Jurkat, Clone E6-1 (cell line): ENCODE data around the gene CCDC47.
"Not testable (repeated sequence)": the region's sequence is repeated elsewhere in the genome, so short reads cannot be mapped to it uniquely, and the experiment has no call there.

Experiments used
- DNase-seq: peaks from one replicate; pipeline ENCODE4 v3.0.0-alpha.2; 2011; ENCODE audit warnings: low read depth, low spot score
- H3K4me3 ChIP-seq: 2 replicates; pipeline ENCODE4 v1.5.1; 2011; ENCODE audit warnings: mild to moderate bottlenecking, low read length, control low read depth, moderate library complexity

Gene CCDC47

DNA sequence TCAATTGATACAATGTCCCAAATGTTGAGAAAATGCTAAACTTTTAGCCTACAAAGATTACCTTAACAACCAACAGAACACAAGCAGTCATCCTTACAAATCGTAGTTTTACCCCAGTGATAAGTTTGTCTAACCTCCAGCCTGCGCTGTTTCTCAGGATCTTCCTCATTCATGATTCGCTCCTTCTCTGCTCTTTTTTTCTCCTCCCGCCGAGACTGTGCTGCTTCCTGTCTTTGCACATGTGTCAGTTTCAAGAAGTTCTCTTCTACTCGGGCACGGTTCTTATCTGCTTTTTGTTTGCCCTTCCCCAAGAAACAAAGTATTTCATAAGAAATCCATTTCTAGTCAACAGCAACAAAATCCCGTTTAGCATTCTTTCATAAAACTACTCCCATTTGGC is 21.6 kb downstream of the CCDC47 start:
- no peak for DNase-seq

DNA sequence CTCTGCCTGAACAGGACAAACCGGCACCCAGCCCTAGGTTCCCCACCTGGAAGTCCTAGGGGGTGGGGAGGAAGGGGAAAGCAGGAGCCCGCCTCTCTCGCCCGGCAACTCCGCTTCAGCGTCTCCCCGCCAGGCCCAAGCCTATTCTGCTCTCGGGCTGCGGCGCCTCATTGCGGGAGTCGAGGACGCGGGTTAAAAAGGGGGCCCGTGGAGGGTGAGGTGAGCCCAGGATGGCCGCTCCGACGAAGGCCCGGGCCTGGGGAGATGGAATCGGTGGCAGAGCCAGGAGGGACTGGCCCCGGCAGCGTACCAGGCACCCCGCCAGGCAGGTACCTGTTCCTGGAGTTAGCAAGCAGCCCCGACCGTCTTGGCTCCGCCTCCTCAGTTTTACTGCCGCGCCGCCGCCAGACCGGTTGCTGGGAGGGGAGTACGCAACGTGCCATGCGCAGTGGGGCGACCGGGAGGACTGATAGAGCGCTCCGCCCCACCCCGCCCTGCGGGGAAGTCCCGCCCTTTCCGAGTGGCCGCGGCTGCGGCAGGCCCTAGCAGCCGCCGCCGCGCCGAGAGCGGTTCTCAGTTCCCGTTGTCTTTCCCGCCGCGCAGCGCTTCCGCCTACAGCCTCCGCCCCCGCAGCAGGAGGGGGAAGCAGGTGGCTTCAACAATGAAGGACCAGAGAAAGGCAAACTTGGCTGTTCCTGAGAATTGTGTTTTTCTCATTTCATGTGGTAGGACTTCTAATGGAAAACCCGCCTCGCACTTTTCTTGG is 31.8 kb downstream of the CCDC47 start, which contains the start of gene STRADA:
TSS of gene STRADA (minus strand) at position 392 of the 766 bp plus-strand sequence. CDS start 13,430 bp downstream, outside the sequence.
- H3K4me3 ChIP-seq: peak within 1 kb of the TSS; percentile 85
- DNase-seq: peak; percentile 98

More for the DNA sequence above, 21.6 kb downstream of the CCDC47 start:
- H3K4me3 ChIP-seq: no peak overlapping the region

DNA sequence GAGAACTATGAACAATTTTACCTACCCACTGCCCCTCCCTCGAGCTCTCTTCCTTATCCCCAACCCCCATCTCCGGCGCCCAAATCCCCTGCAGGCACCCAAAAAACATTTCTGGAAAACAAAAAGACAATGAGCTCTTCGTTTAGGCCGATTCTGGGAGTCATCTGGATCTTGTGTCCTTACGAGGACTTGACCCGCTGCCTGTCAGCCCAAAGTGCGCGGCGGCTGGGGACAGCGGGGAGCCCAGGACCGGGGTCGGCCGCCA is 32.3 kb downstream of the CCDC47 start:
- H3K4me3 ChIP-seq: peak overlapping the region; percentile 85
- no peak for DNase-seq

DNA sequence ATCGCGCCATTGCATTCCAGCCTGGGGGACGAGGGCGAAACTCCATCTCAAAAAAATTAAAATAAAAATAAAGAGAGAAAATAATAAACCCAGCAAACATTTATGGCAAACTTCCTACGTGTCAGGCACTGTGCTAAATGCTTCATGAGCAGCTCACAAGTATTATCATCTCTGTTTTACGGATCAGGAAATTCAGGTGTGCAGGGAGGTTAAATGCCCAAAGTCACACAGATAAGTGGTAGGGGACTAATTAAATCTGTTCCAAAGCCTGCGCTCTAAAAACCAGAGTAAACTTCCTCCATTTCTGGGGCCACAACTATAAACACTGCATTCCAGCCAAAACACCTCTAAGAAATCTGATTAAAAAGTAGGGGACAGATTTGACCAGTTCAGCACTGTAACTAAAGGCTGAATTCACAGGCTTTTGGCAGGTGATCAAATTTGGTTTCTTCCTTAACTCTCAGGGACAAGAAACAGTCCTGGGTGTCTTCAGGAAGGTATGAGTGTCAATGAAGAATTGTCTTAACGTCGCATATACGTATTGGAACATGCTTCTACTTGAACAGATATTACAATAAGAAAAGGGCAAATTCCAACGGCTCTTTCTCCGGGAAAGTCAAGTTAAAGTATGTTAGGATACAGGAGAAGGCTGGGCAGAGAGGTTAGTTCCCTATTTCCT is 32.8 kb downstream of the CCDC47 start:
- peak overlapping the region; percentile 85 for H3K4me3 ChIP-seq
- no peak for DNase-seq

DNA sequence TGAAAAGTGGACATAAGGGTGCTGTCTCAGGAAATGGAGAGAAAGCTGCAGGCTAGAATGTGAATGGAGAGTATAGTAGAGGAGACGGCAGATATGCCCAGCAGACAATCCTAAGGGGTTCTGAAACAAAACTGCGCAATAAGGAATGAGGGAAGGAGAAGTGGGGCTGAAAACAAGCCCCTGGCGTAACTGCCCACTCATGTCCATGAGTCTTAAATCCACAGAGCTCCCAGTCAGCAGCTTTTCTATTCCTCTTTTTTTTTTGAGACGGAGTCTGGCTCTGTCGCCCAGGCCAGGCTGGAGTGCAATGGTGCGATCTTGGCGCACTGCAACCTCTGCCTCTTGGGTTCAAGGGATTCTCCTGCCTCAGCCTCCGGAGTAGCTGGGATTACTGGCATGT is 37.7 kb downstream of the CCDC47 start:
- DNase-seq: no peak
- no peak overlapping the region for H3K4me3 ChIP-seq

DNA sequence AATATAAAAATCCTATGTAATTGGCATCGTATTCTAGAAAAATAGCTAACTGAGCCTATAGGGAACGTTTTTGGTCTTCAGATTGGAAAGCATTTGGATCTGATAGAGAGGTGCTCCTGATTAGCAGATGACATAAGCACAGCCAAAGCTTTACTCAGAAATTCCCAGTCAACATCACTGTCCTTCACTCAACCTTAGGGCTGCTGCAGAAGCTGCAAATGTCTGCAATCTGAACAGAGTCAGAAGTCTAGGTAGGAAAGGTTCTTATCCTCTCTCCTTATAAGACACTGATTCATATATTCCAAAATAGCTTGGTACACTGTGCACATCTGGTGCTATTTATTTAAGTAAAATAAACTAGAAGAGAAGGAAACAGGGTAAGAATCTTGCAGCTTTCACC is 51.0 kb downstream of the CCDC47 start:
- H3K4me3 ChIP-seq: no peak overlapping the region
- DNase-seq: no peak

DNA sequence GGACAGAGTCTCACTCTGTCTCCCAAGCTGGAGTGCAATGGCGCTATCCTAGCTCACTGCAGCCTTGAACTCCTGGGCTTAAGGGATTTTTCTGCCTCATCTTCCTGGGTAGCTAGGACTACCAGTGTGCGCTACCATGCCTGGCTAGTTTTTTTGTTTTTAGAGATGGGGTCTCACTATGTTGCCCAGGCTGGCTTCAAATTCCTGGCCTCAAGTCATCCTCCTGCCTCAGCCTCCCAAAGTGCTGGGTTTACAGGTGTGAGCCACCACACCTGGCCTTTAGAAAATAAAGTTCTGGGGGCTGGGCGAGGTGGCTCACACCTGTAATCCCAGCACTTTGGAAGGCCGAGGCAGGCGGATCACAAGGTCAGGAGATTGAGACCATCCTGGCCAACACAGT is 53.2 kb downstream of the CCDC47 start:
- not testable (repeated sequence) for DNase-seq, H3K4me3 ChIP-seq

DNA sequence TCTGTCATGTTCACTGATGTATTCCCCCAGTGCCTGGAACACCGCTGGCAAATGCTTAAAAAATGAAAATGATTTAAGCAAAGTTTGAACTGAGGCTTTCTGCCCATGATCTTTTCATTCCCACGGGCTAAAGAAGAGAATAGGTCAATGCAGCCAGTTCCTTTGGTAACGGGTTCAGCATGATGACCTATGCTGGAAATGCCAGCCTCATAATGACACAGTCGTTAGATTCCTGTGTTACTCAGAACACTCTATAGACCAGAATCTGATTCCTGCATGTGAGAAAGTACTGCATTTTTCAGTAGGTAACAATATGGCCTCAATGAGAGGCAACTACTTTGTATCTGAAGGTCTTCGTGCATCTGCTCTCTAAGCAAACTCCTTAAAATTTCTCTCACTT is 54.4 kb downstream of the CCDC47 start:
- H3K4me3 ChIP-seq: no peak overlapping the region
- DNase-seq: no peak

DNA sequence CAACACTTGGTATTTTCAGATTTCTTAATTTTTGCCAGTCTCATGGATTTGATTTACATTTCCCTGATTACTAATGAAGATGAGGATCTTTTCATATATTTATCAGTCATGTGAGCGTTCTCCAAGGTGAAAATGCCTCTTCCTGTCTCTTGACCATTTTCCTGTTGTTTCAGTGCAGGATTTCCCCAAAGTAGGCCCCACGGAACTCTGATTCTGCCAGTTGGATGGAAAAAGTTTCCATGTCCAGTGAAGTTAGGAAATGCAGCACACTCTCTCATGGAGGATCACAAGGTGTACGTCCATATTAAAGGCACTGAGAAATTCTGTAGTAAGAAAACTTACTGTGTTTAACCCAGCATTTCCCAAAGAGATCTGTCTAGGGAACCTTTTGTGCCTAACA is 57.0 kb downstream of the CCDC47 start:
- DNase-seq: no peak
- no peak overlapping the region for H3K4me3 ChIP-seq

DNA sequence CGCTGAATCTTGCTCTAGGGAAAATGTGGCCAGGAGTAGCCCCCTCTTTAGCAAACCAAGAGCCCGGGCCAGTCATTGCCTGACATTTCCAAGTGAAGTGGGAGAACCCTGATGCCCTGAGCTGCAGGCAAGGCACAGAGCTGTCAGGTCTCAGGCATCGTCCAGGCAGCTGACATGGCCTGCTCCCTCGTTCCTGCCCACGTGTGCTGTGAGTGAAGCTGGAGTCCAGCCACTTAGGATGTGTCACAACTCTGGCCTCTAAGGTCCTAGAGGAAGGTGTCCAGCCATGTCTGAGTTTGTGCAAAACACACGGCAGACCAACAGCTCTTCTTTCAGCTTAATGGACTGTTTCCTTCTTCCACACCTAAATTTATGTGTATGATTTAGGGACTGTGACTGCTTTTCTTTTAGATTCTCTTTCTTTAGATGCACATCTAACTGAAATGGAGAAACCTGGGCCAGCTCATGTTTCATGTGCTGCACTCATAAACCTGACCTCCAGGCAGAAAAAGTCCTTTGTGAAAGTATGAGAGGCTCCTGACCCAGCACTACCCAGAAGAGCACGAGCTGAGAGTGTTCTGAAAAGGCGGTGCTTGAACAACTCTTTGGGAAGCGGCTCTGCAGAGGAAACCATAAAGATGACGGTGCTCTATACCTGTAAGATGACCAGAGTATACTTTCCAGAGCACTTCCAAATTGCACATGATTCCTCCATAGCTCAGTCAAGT is 58.7 kb downstream of the CCDC47 start:
- H3K4me3 ChIP-seq: no peak overlapping the region
- no peak for DNase-seq

DNA sequence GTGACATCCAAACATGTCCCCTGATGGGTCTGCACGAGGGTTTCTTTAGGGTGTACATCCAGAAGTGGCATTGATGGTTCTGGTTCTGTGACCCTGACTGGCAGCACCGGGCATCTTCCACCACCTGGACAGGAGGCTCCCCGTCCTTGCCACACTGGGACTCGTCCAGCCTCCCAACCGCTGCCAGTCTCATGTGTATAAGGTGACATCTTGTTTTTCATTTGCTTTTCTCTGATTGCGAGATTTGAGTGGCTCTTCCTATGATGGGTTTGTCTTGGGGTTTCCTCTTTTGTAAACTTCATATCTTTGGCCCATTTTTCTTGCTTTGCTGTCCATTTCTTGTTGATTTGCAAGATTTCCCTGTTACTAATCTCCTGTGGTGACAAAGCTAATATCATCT is 64.3 kb downstream of the CCDC47 start:
- no peak overlapping the region for H3K4me3 ChIP-seq
- DNase-seq: no peak

DNA sequence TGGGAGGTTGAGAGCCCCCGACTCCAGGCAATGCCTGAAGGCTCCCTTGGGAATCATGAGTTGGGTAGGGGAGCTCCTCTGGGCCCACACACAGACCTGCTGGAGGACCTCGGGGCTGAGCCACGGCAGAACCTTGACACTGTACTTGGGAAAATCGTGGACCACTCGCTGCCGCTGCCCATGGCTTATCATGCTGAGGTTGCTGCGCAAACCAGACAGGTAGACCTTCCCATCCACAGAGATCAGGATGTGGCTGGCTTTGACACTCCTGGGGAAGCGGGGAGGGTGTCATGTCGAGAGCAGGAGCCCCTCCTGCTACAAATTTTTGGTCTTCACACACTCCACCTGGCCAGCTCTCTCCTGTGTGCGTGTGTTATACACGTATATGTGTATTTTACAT is 66.2 kb downstream of the CCDC47 start:
- no peak for DNase-seq
- no peak overlapping the region for H3K4me3 ChIP-seq

DNA sequence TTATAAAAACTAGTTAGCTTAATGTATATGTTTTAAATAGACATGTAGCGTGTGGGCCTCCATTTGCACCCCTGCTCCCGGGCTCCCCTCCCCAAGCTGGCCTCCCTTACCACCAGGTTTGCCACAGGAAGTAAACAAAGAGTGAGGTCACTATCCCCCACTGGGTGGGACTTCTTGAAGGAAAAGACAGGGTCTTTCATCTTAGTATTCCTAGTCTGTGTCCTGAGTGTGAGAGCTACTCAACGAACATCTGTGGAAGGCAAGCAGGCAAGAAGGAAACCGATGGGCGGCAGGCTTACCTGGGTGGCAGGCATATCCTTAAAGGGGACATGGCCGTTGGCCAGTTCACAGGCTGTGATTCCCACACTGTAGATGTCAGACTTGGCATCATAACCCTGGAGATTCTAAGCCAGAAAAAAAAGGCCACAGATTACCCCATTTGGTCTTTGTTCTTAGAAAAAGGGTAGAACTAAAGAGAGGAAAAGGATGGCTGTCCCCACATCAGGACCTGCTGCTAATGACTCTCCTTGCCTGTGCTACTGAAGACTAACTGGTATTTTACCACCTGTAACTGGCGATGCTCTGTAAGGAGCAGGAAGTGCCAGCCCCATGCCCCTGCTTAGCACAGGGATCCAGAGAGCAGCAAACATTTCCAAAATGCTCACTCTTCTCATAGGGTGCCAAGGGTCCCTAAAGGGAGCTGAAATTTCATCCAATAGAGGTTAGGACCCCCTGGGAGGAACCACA is 66.9 kb downstream of the CCDC47 start:
- no peak overlapping the region for H3K4me3 ChIP-seq

DNA sequence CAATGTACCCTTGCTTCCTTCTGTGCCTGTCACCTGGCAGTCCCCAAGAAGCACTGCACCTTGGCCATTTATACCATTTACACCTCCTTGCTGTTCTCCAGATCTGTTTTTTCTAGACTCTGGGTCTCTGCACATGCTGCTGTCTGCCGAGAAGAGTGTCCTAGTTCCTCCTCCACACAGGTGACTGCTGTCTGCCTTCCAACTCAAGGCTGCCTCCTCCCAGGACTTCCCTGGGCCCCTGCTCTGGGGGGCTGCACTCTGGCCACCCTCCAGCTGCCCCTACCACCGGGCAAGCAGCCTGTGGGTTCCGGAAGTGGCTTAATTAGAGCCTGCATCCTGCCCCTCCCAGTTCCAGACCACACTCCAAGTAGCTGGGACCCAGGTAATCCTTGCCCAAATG is 67.7 kb downstream of the CCDC47 start:
- H3K4me3 ChIP-seq: no peak overlapping the region
- DNase-seq: no peak

More for the DNA sequence above, 66.9 kb downstream of the CCDC47 start:
- DNase-seq: no peak

DNA sequence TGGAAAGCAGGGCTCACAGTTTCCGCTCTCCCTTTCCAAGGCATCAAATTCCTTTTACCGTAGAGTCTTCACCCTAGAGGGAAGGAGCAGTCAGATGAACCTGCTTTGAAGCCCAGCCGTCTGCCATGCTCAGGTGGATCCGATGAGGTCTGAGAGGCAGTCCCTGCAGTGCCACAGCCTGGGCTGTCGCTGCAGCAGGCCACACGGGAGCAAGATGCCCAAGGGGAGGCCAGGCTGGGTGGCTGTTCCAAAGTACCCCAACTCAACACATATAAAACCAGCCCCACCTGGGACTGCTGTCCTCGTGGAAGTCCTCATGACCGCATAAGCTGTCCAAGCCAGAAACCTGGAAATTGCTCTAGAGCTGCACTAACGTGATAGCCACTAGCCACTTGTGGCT is 68.6 kb downstream of the CCDC47 start:
- no peak overlapping the region for H3K4me3 ChIP-seq
- DNase-seq: no peak

DNA sequence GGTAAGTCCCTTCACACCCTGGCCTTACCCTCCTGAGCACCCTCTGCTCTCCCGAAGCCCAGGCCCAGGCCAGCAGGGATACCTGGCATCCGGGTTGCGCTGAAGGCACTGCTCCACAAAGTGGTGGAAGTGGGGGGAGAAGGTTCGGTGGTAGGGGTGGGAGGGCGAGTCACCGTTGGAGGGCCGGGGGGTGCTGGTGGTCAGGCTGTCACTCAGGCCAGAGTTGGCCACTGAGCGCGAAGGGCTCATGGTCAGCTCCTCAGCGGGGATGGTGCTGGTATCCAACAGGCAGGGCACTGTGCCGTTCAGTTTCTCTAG is 69.2 kb downstream of the CCDC47 start:
- DNase-seq: no peak
- no peak overlapping the region for H3K4me3 ChIP-seq

DNA sequence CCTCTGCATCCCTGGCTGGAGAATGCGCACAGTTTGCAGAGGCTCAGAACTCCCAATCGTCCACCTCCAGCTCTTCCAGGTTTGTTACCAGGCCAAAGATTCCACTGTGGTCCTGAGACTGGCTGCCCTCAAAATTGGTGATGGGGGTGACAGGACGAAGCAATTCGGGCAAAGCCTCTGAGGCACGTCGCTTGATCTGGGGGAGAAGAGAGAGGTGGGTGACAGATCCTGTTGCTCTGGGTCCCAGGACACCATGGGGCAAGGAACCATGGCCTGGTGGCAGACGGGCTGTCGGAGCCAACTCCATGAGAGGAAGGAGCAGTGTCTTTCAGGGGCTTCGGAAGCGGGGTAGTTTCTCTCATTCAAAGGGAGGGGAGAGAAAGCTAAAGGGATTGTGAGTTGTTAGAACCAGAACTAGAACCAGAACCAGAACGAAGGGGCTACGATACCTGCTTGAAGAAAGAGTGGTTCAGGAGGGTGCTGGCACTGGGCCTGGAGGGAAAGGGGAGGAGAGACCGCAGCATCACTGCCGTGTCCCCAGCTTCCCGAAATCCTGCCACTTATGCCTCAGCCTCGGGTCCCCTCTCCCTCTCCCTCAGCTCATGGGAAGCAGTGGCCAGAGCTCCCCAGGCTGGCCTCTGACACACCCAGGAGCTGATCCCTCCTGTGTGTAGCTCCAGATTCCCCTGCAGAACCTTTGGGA is 69.7 kb downstream of the CCDC47 start:
- no peak overlapping the region for H3K4me3 ChIP-seq
- no peak for DNase-seq

DNA sequence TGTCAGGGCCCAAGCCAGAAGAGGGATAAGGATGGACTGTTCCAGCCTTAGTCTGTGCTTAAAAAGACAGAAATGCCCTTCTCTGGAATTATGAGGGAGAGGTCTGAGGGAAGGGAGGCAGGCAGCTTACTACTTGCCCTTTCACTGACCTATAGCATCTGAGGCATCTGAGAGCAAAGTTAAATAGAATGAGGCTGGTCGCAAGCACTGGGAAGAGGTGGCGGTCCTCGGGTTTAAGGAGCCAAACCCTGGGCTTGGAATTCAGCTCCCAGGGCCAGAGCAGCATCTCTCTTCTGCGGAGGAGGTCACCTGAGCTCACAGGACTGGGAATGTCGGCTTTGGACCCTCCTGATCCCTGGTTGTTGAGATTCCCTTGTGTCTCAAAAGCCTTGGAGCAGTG is 70.4 kb downstream of the CCDC47 start:
- no peak overlapping the region for H3K4me3 ChIP-seq

DNA sequence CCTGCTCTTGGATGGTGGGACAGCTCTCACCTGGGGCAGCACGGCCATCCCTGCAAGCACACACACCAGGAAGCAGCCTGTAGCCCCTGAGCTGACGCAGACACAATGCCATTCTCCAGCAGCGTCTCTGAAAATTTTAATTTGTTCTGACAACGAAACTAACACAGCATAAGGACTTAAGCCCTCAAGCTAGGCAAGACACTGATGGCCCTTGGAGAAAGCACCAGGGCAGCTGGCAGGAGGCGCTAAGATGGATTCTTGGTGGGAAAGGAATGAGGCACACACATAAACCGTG is 70.7 kb downstream of the CCDC47 start:
- H3K4me3 ChIP-seq: no peak overlapping the region
- DNase-seq: no peak

More for the DNA sequence above, 70.4 kb downstream of the CCDC47 start:
- DNase-seq: no peak
